HG03575 (cell line): Measurements from ENCODE around the gene TMPRSS11A.

ENCODE experiments used
- ATAC-seq: cut with Tn5 transposase; IDR thresholded peaks from one replicate; pipeline ENCODE4 v1.9.1; 2021; ENCODE audit not compliant: unreplicated experiment, insufficient number of reproducible peaks, low FRiP score; ENCODE audit errors: extremely low read depth

The TMPRSS11A gene

DNA sequence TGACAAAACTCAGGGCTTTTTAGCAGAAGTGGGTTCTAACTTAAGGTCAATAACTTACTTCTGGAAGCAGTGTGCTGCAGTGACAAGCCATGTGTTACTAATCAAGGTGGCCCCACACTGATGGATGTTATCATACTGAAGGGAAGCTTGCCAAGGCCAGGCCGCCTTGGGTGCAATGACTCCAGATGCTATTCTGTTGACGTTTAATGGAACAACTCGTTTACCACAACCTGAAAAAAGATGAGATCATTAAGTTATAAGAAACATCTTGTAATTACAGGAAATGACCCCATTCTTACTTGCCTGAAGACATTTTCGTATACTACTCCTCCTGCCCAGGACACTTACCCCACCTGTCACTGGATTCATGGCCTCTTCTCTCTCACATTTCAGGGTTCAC is 40.6 kb downstream of the TMPRSS11A start:
- ATAC-seq, result no peak

- no peak for ATAC-seq
Observed at GRCh38 chr4:67918428-67918827, 44.9 kb downstream of the TMPRSS11A start.

DNA sequence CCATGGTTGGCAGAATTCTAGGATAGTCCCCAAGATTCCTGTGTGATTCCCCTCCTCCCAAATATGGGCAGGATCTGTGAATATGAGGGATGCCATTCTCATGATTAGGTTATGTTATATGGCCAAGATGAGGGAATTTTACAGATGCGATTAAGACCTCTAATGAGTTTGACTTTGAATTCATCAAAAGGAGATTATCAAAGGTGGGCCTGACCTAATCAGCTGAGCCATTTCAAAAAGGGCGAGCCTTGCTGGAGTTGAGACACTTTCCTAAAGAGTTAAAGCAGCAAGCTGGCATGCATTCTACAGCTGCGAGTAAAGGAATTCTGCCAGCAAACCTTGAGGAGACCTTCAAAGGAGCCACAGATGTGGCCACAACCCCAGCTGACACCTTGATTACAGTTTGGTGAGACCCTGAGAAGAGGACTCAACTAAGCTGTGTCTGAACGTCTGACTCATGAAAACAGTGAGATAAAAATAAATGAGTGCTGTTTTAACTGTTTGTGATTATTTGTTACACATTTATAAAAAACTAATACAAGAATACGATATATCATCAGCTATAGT is 47.8 kb downstream of the TMPRSS11A start:
- ATAC-seq, result no peak

DNA sequence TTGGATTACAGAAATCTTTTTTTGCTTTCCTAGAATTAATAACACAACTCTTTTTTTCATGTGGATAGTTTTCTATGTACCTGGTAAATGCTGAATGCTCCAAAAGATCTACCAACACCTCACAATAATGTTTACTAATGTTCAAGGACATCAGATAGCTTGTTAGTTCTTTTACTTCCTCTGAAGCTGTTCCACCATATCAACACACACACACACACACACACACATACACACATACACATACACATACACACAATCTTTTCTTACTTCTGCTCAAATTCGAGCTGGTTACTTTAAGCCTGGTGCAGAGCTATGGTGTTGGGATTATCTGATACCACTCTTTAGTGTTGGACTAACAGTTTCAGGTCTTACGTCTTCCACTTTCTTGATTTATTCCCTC is 51.2 kb downstream of the TMPRSS11A start:
- no peak for ATAC-seq

DNA sequence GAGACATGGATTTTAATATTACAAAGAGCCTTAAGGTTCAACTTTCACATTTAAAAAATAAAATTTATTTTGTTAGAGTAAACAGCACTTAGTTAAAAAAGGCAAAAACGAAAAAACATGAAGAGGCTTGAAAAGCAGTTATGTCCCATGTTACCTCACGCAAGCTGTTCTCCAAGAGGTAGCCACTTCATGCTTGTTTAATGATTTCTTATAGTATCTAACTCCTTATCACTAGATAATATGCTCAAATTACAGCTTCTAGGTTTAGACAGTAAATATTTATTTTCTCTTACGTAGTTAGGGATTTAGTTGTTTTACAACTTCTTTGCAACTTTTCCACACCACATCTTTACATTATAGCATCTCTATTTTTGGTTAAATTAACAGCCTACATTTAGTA is 51.7 kb downstream of the TMPRSS11A start:
- ATAC-seq, result no peak

- ATAC-seq, result no peak
Observed at GRCh38 chr4:67911141-67911540, 52.2 kb downstream of the TMPRSS11A start.

- no peak for ATAC-seq
Observed at GRCh38 chr4:67910585-67910905, 52.7 kb downstream of the TMPRSS11A start.

DNA sequence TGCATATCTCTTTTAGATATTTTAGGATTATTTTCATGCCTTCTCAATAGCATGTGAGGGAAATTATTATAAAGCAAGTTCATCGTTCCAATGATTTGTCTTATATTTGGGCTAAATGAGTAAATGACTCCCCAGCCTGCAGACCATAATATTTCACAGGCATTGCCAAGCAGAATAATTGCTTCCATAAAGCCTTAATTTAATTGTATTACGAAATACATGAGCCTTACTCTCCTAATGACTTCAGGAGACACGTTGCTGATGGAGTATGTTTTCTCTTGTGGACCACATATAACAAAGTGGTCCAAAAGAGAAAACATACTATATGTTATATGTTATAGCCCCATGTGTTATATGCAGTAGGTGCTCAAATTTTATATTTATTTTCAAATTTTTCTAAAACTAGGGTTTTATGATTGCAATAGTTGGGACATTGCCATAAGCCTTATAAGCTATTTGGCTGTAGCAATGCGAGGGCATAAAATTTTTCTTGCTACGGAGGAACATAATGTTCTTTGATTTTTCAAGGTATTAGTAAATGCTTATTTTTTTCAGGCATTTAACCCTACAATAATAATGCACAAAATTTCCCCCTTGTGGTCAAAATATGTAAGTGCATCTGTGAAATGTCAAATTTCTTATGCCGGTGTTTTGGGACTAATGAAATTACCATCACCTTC is 53.2 kb downstream of the TMPRSS11A start:
- no peak for ATAC-seq

DNA sequence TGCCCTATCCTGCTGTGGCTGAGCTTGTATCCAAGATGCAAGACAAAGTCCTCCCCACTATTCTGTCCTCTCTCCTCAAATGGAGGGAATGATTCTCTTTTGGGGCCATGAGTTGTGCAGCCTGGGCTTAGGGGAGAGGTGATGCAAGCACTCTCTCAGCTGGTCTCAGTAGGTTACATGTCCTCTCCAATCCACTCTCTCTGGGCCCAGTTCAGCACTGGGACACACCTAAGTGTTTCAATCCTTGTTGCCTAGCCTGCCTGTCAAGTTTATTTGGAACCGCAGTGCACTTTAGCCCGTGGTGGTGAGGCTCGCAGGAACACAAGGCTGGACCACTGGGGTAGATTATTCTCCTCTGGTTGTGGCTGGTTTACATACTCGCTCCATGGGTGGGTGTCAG is 55.6 kb downstream of the TMPRSS11A start:
- ATAC-seq, result no peak

GRCh38 chr4:67899096-67899495 is 64.2 kb downstream of the TMPRSS11A start:
- no peak for ATAC-seq

DNA sequence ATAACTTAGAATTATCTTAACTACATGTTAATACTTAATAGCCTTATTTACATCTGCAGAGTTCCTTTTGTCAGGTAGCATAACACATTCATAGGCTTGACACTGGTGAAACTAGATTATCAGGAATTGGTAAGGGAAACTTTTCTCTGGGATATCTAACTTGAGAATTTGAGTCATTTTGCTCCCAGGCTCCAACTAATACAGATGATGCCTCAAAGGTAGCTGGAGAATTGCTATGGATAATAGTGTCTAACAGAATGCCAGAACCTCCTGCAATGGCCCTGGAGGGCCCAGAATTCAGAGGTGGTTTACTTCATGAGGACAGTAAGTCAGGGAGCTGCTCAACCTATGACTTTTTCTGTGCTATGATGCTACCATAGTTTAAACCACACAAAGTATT is 65.6 kb downstream of the TMPRSS11A start:
- no peak for ATAC-seq

GRCh38 chr4:67896421-67897065 is 66.8 kb downstream of the TMPRSS11A start:
- no peak for ATAC-seq

DNA sequence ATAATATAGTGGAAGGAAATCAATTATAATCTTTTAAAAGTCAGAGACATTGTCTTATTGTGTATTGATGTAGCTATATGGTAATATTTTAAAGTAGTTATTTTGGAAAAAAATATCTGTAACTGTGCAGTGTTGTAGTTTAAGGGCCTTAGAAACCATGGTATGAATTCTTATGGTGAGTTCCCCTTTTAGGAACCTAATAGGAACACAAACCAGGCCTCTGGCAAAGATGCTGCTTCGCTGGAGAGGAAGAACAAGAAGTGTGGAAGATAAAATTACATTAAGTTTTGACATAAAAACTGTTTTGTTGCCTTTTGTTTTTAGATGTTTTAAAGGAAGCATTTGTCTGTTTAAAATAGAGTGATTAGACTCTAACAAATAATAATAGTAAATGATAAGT is 68.6 kb downstream of the TMPRSS11A start:
- ATAC-seq, result no peak

GRCh38 chr4:67892905-67893304 is 70.4 kb downstream of the TMPRSS11A start:
- ATAC-seq, result no peak

DNA sequence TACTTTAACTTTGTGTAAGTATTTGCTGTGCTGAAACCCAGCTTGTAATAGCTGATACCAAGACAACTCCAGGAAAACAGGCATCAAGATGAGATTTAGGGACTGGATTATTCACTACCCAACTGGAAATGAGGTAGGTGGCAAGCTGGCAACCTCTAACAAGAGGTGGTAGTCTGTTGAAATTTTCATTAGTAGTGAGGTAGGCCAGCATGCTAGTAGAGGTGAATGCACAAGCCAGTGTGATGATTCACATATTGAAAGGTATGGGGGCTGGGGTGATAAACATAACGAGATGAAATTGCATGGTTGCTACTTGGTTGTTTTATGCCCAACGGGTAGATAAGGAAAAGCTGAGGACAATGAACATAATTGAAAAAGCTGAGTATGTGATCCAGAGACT is 71.0 kb downstream of the TMPRSS11A start:
- ATAC-seq, result no peak

- ATAC-seq, result no peak
Observed at GRCh38 chr4:67891645-67892044, 71.6 kb downstream of the TMPRSS11A start.

GRCh38 chr4:67886281-67886680 is 77.0 kb downstream of the TMPRSS11A start:
- ATAC-seq, result no peak

GRCh38 chr4:67885762-67886161 is 77.5 kb downstream of the TMPRSS11A start:
- no peak for ATAC-seq

DNA sequence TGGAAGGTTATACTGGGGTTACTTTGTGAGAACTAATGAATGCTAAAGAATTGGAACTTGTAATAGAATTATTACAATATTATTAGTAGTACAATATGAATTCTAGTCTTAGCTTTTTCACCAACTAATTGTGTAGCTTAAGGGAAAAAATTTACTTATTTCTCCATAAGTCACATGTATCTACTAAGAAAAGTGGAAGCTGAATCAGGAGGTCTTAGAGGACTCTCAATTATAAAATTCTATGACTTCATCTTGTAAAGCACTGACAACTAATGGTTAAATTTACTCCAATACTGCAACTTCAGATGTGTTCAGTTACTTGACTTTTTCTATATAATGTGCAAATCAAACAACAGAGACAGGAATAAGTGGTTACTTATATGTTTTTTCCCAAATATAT is 78.6 kb downstream of the TMPRSS11A start:
- ATAC-seq, result no peak

- no peak for ATAC-seq
Observed at GRCh38 chr4:67883902-67884301, 79.4 kb downstream of the TMPRSS11A start, which contains the start of gene TMPRSS11D. TMPRSS11D (minus strand) TSS chr4:67884002; CDS start chr4:67883933, 69 bp downstream.

DNA sequence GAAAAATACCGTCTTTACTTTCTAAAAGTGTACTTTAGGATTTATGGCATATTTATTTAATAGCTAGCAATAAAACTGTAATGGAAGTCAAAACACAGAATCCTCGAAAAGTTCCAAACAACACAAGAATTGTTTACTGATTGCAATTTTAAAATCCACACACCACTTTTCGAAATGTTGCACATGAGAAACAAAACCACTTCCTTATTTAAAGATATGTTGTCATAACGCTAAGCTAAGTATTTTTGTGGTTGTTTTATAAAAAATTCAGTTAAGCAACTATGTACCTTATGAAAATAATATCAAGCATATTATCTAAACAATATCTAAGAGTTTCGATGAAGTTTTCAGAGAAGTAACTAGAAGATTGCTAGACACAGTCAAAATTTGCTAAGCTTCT is 79.8 kb downstream of the TMPRSS11A start:
- ATAC-seq, result no peak
